HCT116 (cell line): ENCODE data around the gene PRPH2. TPM values are rescaled to one million over a fixed set of nuclear protein-coding genes. Genes with fewer than 3 reads are reported as not detected.

Source experiments
- ATAC-seq: fragments of 200-7000 bp; cut with Tn5 transposase; 2 replicates; pipeline ENCODE4 v1.9.1; 2020; ENCODE audit warnings: mild to moderate bottlenecking, moderate library complexity
- BruUV-seq: library from RNA; stranded (reverse); fragments of 400-500 nt; replicated peaks from 2 replicates; lab custom pipeline; 2021; lab: Mats Ljungman, UMichigan
- CTCF ChIA-PET: fragments of 300-600 bp; sonication (Branson Sonifier 250); formaldehyde crosslinking; loops from one replicate; lab custom pipeline; 2021; ENCODE audit warnings: antibody characterized with exemption; lab: Charles Lee
- POLR2A ChIA-PET: fragments of 300-600, 350-600 bp; sonication (Branson Sonifier 250); formaldehyde crosslinking; loops from one replicate; lab custom pipeline; 2021; ENCODE audit warnings: antibody characterized with exemption; lab: Charles Lee
- RAD21 ChIA-PET, 2 experiments: fragments of 300-600 bp; sonication (Branson Sonifier 250); formaldehyde crosslinking; loops; one replicate each; lab custom pipeline; 2023; ENCODE audit warnings: low total read pairs in 2 of 2; ENCODE audit not compliant: uncharacterized antibody in 2 of 2, unreplicated experiment in 2 of 2, low non-redundant PET in 1 of 2; lab: Charles Lee
- DNase-seq: peaks from one replicate; pipeline ENCODE4 v3.0.0-alpha.2; 2010; ENCODE audit warnings: low read depth, low spot score
- H2AFZ ChIP-seq: fragments of 200-600 bp; shearing (Covaris generic), sonication (generic); 2 replicates; pipeline ENCODE4 v1.6.1; 2017; ENCODE audit warnings: low read depth, mixed run types, mixed read lengths, antibody characterized with exemption, low read length; ENCODE audit not compliant: poor library complexity, severe bottlenecking
- H3K27ac ChIP-seq: 2 replicates; pipeline ENCODE4 v1.5.1; 2012; ENCODE audit warnings: low read depth, low read length
- H3K27me3 ChIP-seq: fragments of 200-600 bp; sonication (generic); 2 replicates; pipeline ENCODE4 v1.6.1; 2016; ENCODE audit warnings: mixed run types, low read length, mixed read lengths; ENCODE audit not compliant: insufficient read depth
- H3K36me3 ChIP-seq, 2 experiments: fragments of 200-500 bp in 1 of 2; fragments of 200-600 bp in 1 of 2; sonication (Bioruptor generic) in 1 of 2; sonication (generic) in 1 of 2; 2 replicates each; pipeline versions ENCODE4 v1.5.1 to v1.6.1; 2014 to 2016; ENCODE audit warnings: low read length in 2 of 2, inconsistent platforms in 1 of 2, mixed read lengths in 1 of 2, mixed run types in 1 of 2; ENCODE audit not compliant: insufficient read depth in 2 of 2, control insufficient read depth in 1 of 2
- H3K4me1 ChIP-seq, 2 experiments: fragments of 200-600 bp in 1 of 2; sonication (generic) in 1 of 2; 2 replicates each; pipeline versions ENCODE4 v1.5.1 to v1.6.1; 2012 to 2017; ENCODE audit warnings: low read length in 2 of 2, inconsistent platforms in 1 of 2, mild to moderate bottlenecking in 1 of 2, mixed read lengths in 1 of 2, mixed run types in 1 of 2, moderate library complexity in 1 of 2; ENCODE audit not compliant: insufficient read depth in 2 of 2, control insufficient read depth in 1 of 2
- H3K4me2 ChIP-seq: fragments of 200-600 bp; sonication (generic); 2 replicates; pipeline ENCODE4 v1.6.1; 2017; ENCODE audit warnings: mixed run types, low read length, mixed read lengths
- H3K4me3 ChIP-seq, 2 experiments: fragments of 200-600 bp in 1 of 2; sonication (generic) in 1 of 2; replicated peaks in 1 of 2; 2 replicates each; pipeline ENCODE4 v1.5.1; 2011 to 2016; ENCODE audit warnings: low read length in 2 of 2, control low read depth in 1 of 2, low read depth in 1 of 2, mild to moderate bottlenecking in 1 of 2, mixed read lengths in 1 of 2, mixed run types in 1 of 2
- H3K79me2 ChIP-seq: fragments of 200-600 bp; sonication (generic); 2 replicates; pipeline ENCODE4 v1.6.1; 2017; ENCODE audit warnings: mild to moderate bottlenecking, mixed run types, low read length, moderate library complexity, mixed read lengths; ENCODE audit not compliant: insufficient read depth
- H3K9ac ChIP-seq: fragments of 200-600 bp; sonication (generic); 2 replicates; pipeline ENCODE4 v1.6.1; 2016; ENCODE audit warnings: low read length, mixed read lengths
- H3K9me2 ChIP-seq: fragments of 200-600 bp; sonication (generic), shearing (Covaris generic); 2 replicates; pipeline ENCODE4 v1.6.1; 2017; ENCODE audit warnings: mixed run types, mild to moderate bottlenecking, moderate library complexity; ENCODE audit not compliant: insufficient read depth
- H3K9me3 ChIP-seq, 2 experiments: fragments of 200-500 bp in 1 of 2; fragments of 200-600 bp in 1 of 2; sonication (Bioruptor generic) in 1 of 2; sonication (generic) in 1 of 2; 2 replicates each; pipeline ENCODE4 v1.6.1; 2014 to 2017; ENCODE audit warnings: low read length in 2 of 2, mixed read lengths in 2 of 2, inconsistent platforms in 1 of 2, low read depth in 1 of 2, mild to moderate bottlenecking in 1 of 2, mixed run types in 1 of 2, moderate library complexity in 1 of 2; ENCODE audit not compliant: control insufficient read depth in 1 of 2, insufficient read depth in 1 of 2
- H4K20me1 ChIP-seq: fragments of 200-600 bp; sonication (generic), shearing (Covaris generic); 2 replicates; pipeline ENCODE4 v1.6.1; 2017; ENCODE audit warnings: mixed run types, mild to moderate bottlenecking, moderate library complexity; ENCODE audit not compliant: insufficient read depth
- CBX3 ChIP-seq: IDR thresholded peaks from 2 replicates; pipeline ENCODE4 v1.6.1; 2012; ENCODE audit warnings: low read depth
- CEBPB ChIP-seq: IDR thresholded peaks from 2 replicates; pipeline ENCODE4 v1.6.1; 2012; ENCODE audit warnings: low read depth
- CTCF ChIP-seq, 3 experiments: fragments of 200-600 bp in 1 of 3; sonication (generic) in 1 of 3; IDR thresholded peaks in 2 of 3; conservative IDR thresholded peaks in 1 of 3; 2 replicates each; pipeline ENCODE4 v1.5.1; 2012 to 2017; ENCODE audit warnings: low read depth in 2 of 3, low read length in 2 of 3, antibody characterized with exemption in 1 of 3, borderline replicate concordance in 1 of 3, control low read depth in 1 of 3, mild to moderate bottlenecking in 1 of 3, mixed read lengths in 1 of 3, mixed run types in 1 of 3, moderate library complexity in 1 of 3; ENCODE audit not compliant: insufficient read depth in 1 of 3
- EGR1 ChIP-seq: IDR thresholded peaks from 2 replicates; pipeline ENCODE4 v1.6.1; 2012; ENCODE audit warnings: low read depth
- ELF1 ChIP-seq: IDR thresholded peaks from 2 replicates; pipeline ENCODE4 v1.6.1; 2012; ENCODE audit warnings: low read depth, borderline replicate concordance
- FOSL1 ChIP-seq: IDR thresholded peaks from 2 replicates; pipeline ENCODE4 v1.6.1; 2012; ENCODE audit warnings: low read depth
- JUND ChIP-seq: IDR thresholded peaks from 2 replicates; pipeline ENCODE4 v1.6.1; 2012
- MAX ChIP-seq: IDR thresholded peaks from 2 replicates; pipeline ENCODE4 v1.6.1; 2012
- POLR2A ChIP-seq: IDR thresholded peaks from 2 replicates; pipeline ENCODE4 v1.7.0; 2011; ENCODE audit warnings: borderline replicate concordance; ENCODE audit not compliant: insufficient read depth, insufficient read length; ENCODE audit errors: extremely low read depth
- RAD21 ChIP-seq: IDR thresholded peaks from 2 replicates; pipeline ENCODE4 v1.6.1; 2012; ENCODE audit warnings: low read depth, mild to moderate bottlenecking
- REST ChIP-seq: IDR thresholded peaks from 2 replicates; pipeline ENCODE4 v1.6.1; 2012; ENCODE audit warnings: low read depth
- SIN3A ChIP-seq: IDR thresholded peaks from 2 replicates; pipeline ENCODE4 v1.6.1; 2012; ENCODE audit warnings: low read depth
- SP1 ChIP-seq: IDR thresholded peaks from 2 replicates; pipeline ENCODE4 v1.6.1; 2012; ENCODE audit warnings: low read depth
- SRF ChIP-seq: IDR thresholded peaks from 2 replicates; pipeline ENCODE4 v1.6.1; 2012; ENCODE audit warnings: low read depth
- TCF7L2 ChIP-seq: IDR thresholded peaks from 2 replicates; pipeline ENCODE4 v1.7.0; 2011; ENCODE audit warnings: borderline replicate concordance, inconsistent platforms; ENCODE audit not compliant: insufficient read depth, insufficient read length; ENCODE audit errors: extremely low read depth
- YY1 ChIP-seq: IDR thresholded peaks from 2 replicates; pipeline ENCODE4 v1.6.1; 2011; ENCODE audit warnings: low read length, low read depth, moderate library complexity, mild to moderate bottlenecking; ENCODE audit not compliant: insufficient replicate concordance; ENCODE audit errors: extremely low read depth
- ZBTB33 ChIP-seq: IDR thresholded peaks from 2 replicates; pipeline ENCODE4 v1.6.1; 2011; ENCODE audit warnings: mild to moderate bottlenecking, low read length, moderate library complexity; ENCODE audit not compliant: insufficient replicate concordance; ENCODE audit errors: extremely low read depth
- ZNF274 ChIP-seq: fragments of 200-500 bp; sonication (Bioruptor generic); IDR thresholded peaks from 2 replicates; pipeline ENCODE4 v1.6.1; 2014; ENCODE audit warnings: mild to moderate bottlenecking, low read depth, low read length, inconsistent platforms
- intact Hi-C: fragments of 100-400 bp; cut with micrococcal nuclease; formaldehyde crosslinking; loops from 2 replicates; pipeline ENCODE4 v1.10.0; 2022
- total RNA-seq: library from RNA; stranded (reverse); gene quantifications from one replicate; pipeline ENCODE4 v1.2.1, GENCODE V29; 2021; ENCODE audit not compliant: unreplicated experiment
- TF ChIP-seq, protein P1 (sequence below): IDR thresholded peaks from 2 replicates; pipeline ENCODE4 v1.6.1; 2012

PRPH2 gene
- total RNA-seq, 1 experiment from 2014 or later = not detected

DNA sequence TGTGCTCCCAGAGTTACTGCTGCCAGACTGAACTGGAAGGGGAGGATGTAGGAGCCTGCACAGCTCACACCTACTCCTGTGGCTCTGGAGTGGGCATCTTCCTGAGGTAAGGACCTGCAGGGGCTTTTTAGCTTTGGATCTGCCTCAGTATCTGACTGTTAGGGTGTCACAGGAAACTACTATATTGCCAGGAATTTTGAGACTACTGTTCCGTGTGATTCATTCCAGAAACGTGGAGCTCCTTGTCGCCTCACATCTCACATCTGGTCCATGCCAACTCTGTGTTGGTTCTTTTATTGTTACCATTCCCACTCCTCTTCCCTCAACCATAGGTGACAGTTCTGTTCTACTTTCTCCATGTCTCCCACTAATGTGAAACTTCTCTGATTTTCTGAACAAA, 34.1 kb downstream of the PRPH2 start:
- Histone ChIP-seq H3K9me2 (no peaks in the 10 kb centered on the region), H3K36me3 (peaks cover 8 to 39% of the 10 kb centered on the region in 2 experiments; a peak in 3 of 4 replicates), H3K4me1 (peaks cover 16 to 24% of the 10 kb centered on the region in 2 experiments; a peak in 3 of 4 replicates), H2AFZ (no peak overlapping the region), H3K27ac (no peak overlapping the region), H3K79me2 (no peaks in the 10 kb centered on the region), H4K20me1 (no peaks in the 10 kb centered on the region), H3K27me3 (no peaks in the 10 kb centered on the region), H3K9me3 (no peaks in the 10 kb centered on the region), H3K9ac (no peak overlapping the region), H3K4me3 (no peak overlapping the region), H3K4me2 (no peak overlapping the region)
- CTCF ChIA-PET = no interaction called here
- intact Hi-C loops = no loop called here
- no peak for DNase-seq
- no peak for ATAC-seq
- RAD21 ChIA-PET = no interaction called here
- no TSS peak for BruUV-seq
- TF ChIP-seq SP1 = no peak
- no peak for TF ChIP-seq ELF1
- no peak for TF ChIP-seq REST
- TF ChIP-seq YY1 = no peak
- TF ChIP-seq RAD21 = no peak
- TF ChIP-seq FOSL1 = no peak
- TF ChIP-seq JUND = no peak
- TF ChIP-seq, protein P1, sequence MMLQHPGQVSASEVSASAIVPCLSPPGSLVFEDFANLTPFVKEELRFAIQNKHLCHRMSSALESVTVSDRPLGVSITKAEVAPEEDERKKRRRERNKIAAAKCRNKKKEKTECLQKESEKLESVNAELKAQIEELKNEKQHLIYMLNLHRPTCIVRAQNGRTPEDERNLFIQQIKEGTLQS = no peak
- no peak for TF ChIP-seq TCF7L2
- TF ChIP-seq CEBPB = no peak
- no peak for TF ChIP-seq CTCF (IDR thresholded peaks at IDR 0.05 in 2 of 3, conservative IDR thresholded peaks at IDR 0.05 in 1 of 3; ENCODE audit: borderline replicate concordance in 1 of 3, insufficient read depth in 1 of 3, low read depth in 2 of 3, low read length in 2 of 3)
- TF ChIP-seq SRF = no peak
- TF ChIP-seq SIN3A = no peak
- no peak for TF ChIP-seq MAX
- TF ChIP-seq ZBTB33 = no peak
- no peak for TF ChIP-seq EGR1
- no peak for TF ChIP-seq CBX3
- TF ChIP-seq POLR2A = no peak
- no peak for TF ChIP-seq ZNF274
- POLR2A ChIA-PET = no interaction called here
